ENCODE measurements around the gene TBC1D1. TPM values are rescaled to one million over a fixed set of nuclear protein-coding genes. Genes with fewer than 3 reads are reported as not detected.

Gene TBC1D1
- total RNA-seq = 100 to 1,000 TPM; 139 to 220 TPM

DNA sequence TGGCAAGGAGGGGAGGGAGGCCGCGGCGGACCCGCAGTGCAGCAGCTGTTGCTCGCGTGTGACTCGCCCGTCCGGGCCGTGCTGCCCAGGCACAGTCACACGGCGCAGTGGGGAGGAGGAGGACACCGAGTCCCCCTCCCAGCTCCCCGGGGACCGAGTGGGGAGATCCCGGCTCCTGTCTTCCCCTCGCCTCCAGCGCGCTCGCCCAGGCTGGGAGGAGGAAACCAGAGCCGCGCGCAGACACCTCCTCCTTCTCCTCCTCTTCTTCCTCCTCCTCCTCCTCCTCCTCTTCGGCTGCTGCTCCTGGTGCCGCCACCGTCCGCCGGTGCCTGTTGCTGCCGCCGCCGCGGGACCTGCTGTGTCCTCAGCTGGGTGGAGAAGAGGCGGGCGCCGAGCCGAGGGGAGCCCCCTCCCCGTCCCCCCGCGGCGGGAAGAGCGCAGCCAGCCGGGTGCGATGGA is at the start of gene TBC1D1:
TBC1D1 (plus strand) TSS at position 284 of the 459 bp plus-strand sequence. CDS start 11,012 bp downstream, outside the sequence.
- H3K4me1 ChIP-seq = peaks cover 0 to 37% of the 10 kb centered on the region in 2 donors
- H3K27ac ChIP-seq = peak within 1 kb of the TSS; percentile 95 to 97
- TF ChIP-seq, protein P1, sequence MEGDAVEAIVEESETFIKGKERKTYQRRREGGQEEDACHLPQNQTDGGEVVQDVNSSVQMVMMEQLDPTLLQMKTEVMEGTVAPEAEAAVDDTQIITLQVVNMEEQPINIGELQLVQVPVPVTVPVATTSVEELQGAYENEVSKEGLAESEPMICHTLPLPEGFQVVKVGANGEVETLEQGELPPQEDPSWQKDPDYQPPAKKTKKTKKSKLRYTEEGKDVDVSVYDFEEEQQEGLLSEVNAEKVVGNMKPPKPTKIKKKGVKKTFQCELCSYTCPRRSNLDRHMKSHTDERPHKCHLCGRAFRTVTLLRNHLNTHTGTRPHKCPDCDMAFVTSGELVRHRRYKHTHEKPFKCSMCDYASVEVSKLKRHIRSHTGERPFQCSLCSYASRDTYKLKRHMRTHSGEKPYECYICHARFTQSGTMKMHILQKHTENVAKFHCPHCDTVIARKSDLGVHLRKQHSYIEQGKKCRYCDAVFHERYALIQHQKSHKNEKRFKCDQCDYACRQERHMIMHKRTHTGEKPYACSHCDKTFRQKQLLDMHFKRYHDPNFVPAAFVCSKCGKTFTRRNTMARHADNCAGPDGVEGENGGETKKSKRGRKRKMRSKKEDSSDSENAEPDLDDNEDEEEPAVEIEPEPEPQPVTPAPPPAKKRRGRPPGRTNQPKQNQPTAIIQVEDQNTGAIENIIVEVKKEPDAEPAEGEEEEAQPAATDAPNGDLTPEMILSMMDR (IDR thresholded peaks at IDR 0.05) = no peak
- peak within 1 kb of the TSS; percentile 87 to 97 for H3K4me3 ChIP-seq
- no peak for DNase-seq (ENCODE audit: low spot score)
- H3K9me3 ChIP-seq = no peaks in the 10 kb centered on the region
- H3K27me3 ChIP-seq = no peaks in the 10 kb centered on the region
- H3K36me3 ChIP-seq = no peaks in the 10 kb centered on the region

- H3K36me3 ChIP-seq = peaks cover 55% of the 10 kb centered on the region
Observed at GRCh38 chr4:37844204-37844603, 46.7 kb upstream of the TBC1D1 start.

DNA sequence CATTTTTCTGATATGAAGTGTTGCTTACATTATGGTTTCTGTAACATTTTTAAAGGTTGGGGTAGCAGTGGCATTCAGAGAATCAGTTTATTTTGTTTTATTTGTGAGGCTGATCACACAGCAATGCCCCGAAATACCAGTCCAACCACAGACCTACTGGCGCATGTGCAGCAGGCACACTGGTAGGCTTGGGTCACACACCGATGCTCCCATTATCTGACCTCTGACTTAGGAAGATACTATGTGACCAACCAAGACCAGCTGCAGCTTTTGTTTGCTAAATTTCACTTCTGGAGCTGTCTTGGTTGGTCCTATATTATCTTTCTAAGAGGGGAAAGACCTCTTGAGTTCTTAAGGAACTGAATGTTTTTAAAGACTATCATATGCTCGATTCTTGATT is 45.7 kb upstream of the TBC1D1 start:
- H3K4me3 ChIP-seq = no peak overlapping the region
- no peak overlapping the region for H3K27ac ChIP-seq
- H3K9me3 ChIP-seq = no peaks in the 10 kb centered on the region
- H3K27me3 ChIP-seq = no peaks in the 10 kb centered on the region
- DNase-seq (ENCODE audit: low spot score) = no peak
- no peaks in the 10 kb centered on the region for H3K4me1 ChIP-seq
- TF ChIP-seq, protein P1 (IDR thresholded peaks at IDR 0.05) = no peak
- peaks cover 59% of the 10 kb centered on the region for H3K36me3 ChIP-seq

More at GRCh38 chr4:37844204-37844603, 46.7 kb upstream of the TBC1D1 start:
- no peaks in the 10 kb centered on the region for H3K4me1 ChIP-seq
- H3K4me3 ChIP-seq = no peak overlapping the region
- DNase-seq (ENCODE audit: low spot score) = no peak
- H3K27me3 ChIP-seq = no peaks in the 10 kb centered on the region
- no peaks in the 10 kb centered on the region for H3K9me3 ChIP-seq
- H3K27ac ChIP-seq = no peak overlapping the region
- TF ChIP-seq, protein P1 (IDR thresholded peaks at IDR 0.05) = no peak

- Histone ChIP-seq H3K36me3 (peaks cover 58% of the 10 kb centered on the region), H3K27me3 (no peaks in the 10 kb centered on the region)
Observed at GRCh38 chr4:37847311-37847884, 43.5 kb upstream of the TBC1D1 start.

GRCh38 chr4:37852376-37852775 is 38.5 kb upstream of the TBC1D1 start:
- no peak for DNase-seq (ENCODE audit: low spot score)
- H3K9me3 ChIP-seq = no peaks in the 10 kb centered on the region
- H3K4me1 ChIP-seq = no peaks in the 10 kb centered on the region
- no peak overlapping the region for H3K27ac ChIP-seq
- peaks cover 51% of the 10 kb centered on the region for H3K36me3 ChIP-seq
- H3K27me3 ChIP-seq = no peaks in the 10 kb centered on the region
- H3K4me3 ChIP-seq = no peak overlapping the region
- TF ChIP-seq, protein P1 (IDR thresholded peaks at IDR 0.05) = no peak

More at GRCh38 chr4:37847311-37847884, 43.5 kb upstream of the TBC1D1 start:
- Histone ChIP-seq H3K9me3 (no peaks in the 10 kb centered on the region), H3K4me1 (no peaks in the 10 kb centered on the region), H3K4me3 (no peak overlapping the region), H3K27ac (no peak overlapping the region)
- no peak for DNase-seq (ENCODE audit: low spot score)
- TF ChIP-seq, protein P1 (IDR thresholded peaks at IDR 0.05) = no peak

GRCh38 chr4:37858112-37858511 is 32.8 kb upstream of the TBC1D1 start:
- H3K36me3 ChIP-seq = peaks cover 28% of the 10 kb centered on the region
- TF ChIP-seq, protein P1 (IDR thresholded peaks at IDR 0.05) = no peak

More at GRCh38 chr4:37858112-37858511, 32.8 kb upstream of the TBC1D1 start:
- Histone ChIP-seq H3K4me3 (no peak overlapping the region), H3K4me1 (no peaks in the 10 kb centered on the region), H3K9me3 (no peaks in the 10 kb centered on the region), H3K27ac (no peak overlapping the region), H3K27me3 (no peaks in the 10 kb centered on the region)
- DNase-seq (ENCODE audit: low spot score) = no peak
